NCI-H526 treated with DMSO at 0.1 percent for 48 hours (cell line): ENCODE results near the gene ATP5F1D.

ENCODE experiments used
- DNase-seq: peaks from one replicate; lab custom pipeline; 2025; lab: John Stamatoyannopoulos, UW

Gene ATP5F1D

GRCh38 chr19:1248139-1248785 lies 6.7 kb downstream of the ATP5F1D start, which contains the start of gene MIDN:
TSS of gene MIDN (plus strand) at chr19:1248583. CDS start at chr19:1250297, 1,714 bp downstream.
- no peak for DNase-seq

- DNase-seq = peak; percentile 27
Observed at GRCh38 chr19:1248786-1249297, 7.3 kb downstream of the ATP5F1D start.

- DNase-seq = peak; percentile 58
Observed at GRCh38 chr19:1249298-1249989, 7.9 kb downstream of the ATP5F1D start.

- DNase-seq = no peak
Observed at GRCh38 chr19:1249990-1250436, 8.5 kb downstream of the ATP5F1D start.

GRCh38 chr19:1250437-1251260 lies 9.1 kb downstream of the ATP5F1D start:
- peak; percentile 33 for DNase-seq

GRCh38 chr19:1251330-1252220 lies 10.0 kb downstream of the ATP5F1D start:
- no peak for DNase-seq

GRCh38 chr19:1252221-1252820 lies 10.8 kb downstream of the ATP5F1D start:
- DNase-seq = no peak

- DNase-seq = no peak
Observed at GRCh38 chr19:1252821-1253513, 11.4 kb downstream of the ATP5F1D start.

- DNase-seq = no peak
Observed at GRCh38 chr19:1253514-1254080, 12.0 kb downstream of the ATP5F1D start.

- DNase-seq = no peak
Observed at GRCh38 chr19:1254081-1254527, 12.6 kb downstream of the ATP5F1D start.

- DNase-seq = no peak
Observed at GRCh38 chr19:1254530-1255185, 13.1 kb downstream of the ATP5F1D start.

- no peak for DNase-seq
Observed at GRCh38 chr19:1255186-1256161, 13.9 kb downstream of the ATP5F1D start.

- no peak for DNase-seq
Observed at GRCh38 chr19:1256646-1257474, 15.3 kb downstream of the ATP5F1D start.

- DNase-seq = no peak
Observed at GRCh38 chr19:1257475-1258162, 16.1 kb downstream of the ATP5F1D start.

GRCh38 chr19:1258163-1258492 lies 16.6 kb downstream of the ATP5F1D start:
- no peak for DNase-seq

- peak; percentile 29 for DNase-seq
Observed at GRCh38 chr19:1258707-1259205, 17.2 kb downstream of the ATP5F1D start.
